NCI-H69 (cell line): ENCODE data around the gene TRAK1.

Source experiments
- DNase-seq: peaks from one replicate; lab custom pipeline; 2025; lab: John Stamatoyannopoulos, UW

The TRAK1 gene

DNA sequence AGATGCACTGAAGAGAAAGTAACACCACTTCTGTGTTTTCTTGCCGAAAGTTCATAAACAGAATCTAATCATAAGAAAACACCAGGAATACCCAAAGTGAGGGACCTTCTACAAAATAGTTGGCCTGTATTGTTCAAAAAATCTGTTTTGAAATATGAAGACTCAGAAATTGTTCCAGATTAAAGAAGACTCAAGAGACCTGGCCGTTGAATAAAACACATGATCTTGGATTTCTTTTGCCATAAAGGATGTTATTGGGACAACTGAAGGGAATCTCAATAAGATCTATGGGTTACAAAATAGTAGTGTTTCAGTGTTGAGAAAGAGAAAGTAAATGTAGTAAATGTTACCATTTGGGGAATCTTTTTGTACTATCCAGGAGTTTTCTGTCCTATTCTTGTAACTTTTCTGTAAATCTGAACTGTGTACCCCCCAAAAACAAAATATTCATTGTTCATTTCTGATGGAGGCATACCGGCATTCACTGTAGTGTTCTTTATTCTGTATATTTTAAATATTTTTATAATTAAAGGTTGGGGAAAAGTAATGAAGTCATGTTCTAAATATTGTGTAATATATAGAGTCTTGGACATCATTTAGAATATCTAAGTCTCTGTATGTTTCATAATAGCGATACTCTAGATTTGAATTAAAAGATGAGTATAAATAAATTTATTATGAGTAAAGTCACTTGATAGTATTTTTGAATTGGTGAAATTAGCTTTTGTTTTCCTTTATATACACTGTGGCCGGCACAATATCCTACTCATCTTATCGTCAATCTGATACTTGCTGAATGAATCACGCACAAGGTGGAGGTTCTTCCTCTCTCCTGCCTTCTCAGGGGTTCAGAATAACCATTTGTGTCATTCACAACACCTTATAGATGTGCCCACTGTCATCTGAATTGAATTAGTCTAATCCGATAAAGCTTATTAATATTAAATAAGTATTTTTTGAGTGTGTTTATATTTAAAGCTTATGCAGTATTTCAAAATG, 66.7 kb downstream of the TRAK1 start:
- no peak for DNase-seq

- DNase-seq: peak; percentile 40
Measured at GRCh38 chr3:42159147-42159546, 68.0 kb downstream of the TRAK1 start.

DNA sequence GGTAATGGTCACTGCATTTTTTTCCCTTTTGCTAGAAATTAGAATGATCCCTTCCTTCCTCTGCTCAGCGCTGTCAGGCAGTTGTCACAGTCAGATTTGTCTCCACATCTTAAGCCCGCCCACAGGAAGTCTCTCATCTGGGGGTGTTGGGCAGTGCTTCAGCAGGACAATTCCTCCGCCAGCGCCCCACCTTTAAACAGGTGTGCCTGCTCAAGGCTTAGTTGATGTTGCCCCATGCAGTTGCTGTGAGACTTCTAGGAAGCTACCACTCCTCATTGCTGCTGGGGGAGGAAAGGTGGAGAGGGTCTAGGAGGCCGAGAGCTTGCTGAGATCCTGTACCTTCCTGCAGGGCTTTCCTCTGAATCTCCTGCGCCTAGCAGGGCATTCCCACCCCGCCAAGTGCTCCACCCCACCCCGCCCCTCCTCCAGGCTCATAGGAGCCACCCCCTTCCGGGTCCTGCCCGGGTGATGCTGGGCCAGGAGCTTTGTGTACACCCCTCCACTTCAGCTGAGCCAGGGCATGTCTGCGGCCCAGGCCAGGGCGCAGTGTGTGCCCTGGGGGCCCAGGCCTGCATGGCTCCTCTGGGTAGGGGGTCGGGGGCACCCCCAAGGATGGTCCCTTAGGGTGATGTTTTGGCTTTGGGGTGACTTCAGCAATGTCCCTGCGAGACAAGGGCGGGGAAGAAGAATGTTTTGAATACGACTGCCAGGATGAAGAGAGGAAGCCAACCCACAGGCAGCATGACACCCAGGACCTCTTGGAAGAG, 68.7 kb downstream of the TRAK1 start:
- DNase-seq: peak; percentile 84

GRCh38 chr3:42161050-42161935, 70.1 kb downstream of the TRAK1 start:
- no peak for DNase-seq

- DNase-seq: no peak
Measured at GRCh38 chr3:42162462-42162861, 71.3 kb downstream of the TRAK1 start.

DNA sequence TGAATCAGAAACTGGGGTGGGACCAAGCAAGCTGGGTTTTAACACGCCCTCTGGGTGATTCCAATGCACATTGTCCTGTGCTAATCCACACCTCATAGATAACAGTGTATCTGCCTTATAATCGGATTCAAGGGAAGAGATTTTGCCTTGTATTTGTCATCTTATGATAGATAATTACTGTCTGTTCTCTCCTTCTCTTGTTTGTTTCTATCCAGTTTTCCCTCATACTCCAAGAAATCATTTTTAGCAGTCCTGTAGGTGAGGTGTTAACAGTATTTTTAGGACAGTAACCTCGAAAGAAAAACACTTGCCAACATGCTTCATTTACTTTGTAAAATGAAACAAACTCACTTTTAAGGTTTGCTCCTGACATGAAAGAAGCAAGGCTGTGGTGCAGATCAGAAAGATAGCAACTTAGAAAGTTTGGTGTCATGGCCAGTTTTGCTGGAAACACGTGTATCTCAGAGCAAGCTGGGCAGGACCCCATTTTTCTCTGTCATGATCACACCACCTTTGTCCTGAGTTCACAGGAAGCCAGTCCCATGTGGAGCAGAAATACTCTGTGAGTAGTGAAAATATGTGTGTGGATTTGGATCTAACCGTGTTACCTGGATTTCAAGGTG, 72.6 kb downstream of the TRAK1 start:
- DNase-seq: no peak

DNA sequence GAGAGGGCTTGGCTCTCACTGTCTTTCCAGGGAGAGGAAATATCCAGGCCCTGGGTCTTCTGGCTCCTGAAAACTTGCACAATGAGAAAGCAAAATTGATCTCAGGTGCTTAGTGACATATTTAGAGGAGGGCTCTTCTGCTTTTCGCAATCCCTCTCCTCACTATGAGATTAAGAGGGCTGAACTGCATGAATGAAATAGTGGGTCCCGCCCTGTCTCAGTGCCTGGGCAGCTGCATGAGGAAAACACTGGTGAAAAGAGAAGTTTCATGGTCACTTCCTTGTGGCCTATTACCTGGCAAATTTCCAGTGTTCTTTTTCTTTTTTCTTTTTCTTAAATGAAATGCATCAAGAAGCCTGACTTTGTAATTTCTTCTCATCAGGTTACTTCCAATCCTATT, 73.5 kb downstream of the TRAK1 start:
- DNase-seq: no peak

GRCh38 chr3:42165211-42165610, 74.1 kb downstream of the TRAK1 start:
- DNase-seq: no peak

GRCh38 chr3:42166214-42166613, 75.1 kb downstream of the TRAK1 start:
- no peak for DNase-seq

- DNase-seq: no peak
Measured at GRCh38 chr3:42166662-42167300, 75.6 kb downstream of the TRAK1 start.

- peak; percentile 25 for DNase-seq
Measured at GRCh38 chr3:42169579-42170120, 78.5 kb downstream of the TRAK1 start.

DNA sequence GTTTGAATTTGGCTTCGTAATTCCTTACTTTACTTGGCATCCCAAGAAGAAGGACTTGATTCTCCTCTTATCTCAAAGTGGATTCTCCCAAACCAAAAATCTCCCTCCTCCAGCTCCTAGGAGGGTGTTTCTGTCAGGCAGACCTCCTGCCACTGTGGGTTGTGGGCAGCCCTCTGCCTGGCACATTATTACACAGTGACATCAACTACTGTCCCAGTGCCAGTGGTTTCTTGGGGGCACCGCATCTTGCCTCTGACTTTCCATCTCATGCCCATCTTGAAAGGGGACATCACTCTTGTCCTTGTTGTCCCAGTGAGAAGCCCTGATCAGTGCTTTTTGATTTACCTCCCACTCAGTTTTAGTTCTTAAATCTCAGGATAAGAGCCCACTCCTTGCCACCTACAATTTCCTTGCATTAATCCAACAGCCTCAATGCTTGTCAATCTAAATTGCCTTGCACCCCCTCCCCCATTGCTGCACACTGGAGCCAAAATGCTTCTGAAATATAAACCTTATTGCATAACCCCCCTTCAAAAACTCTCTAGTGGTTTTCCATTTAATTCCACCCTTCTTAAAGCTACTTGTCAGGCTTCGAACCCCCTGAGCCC, 81.0 kb downstream of the TRAK1 start:
- no peak for DNase-seq

DNA sequence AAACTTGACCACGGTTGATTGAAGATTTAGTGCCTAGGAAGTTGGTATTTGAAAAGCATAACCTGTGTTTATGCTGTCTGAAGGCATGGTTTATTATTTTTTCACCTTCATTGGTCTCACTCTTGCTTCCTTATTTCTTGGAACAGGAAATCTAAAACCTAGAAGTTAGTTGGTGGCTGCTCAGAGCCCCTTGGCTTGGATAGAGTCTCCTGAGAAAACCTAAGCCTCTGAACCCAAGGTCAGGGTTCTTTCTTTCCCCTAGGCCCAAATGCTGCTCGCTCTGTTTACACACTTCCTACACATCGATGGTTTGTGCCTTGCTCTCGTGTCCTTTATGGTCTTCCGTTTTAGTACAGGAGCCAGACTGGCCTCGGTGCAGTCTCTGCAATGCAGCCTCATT, 82.2 kb downstream of the TRAK1 start:
- no peak for DNase-seq

GRCh38 chr3:42174679-42175385, 83.7 kb downstream of the TRAK1 start:
- DNase-seq: peak; percentile 51

DNA sequence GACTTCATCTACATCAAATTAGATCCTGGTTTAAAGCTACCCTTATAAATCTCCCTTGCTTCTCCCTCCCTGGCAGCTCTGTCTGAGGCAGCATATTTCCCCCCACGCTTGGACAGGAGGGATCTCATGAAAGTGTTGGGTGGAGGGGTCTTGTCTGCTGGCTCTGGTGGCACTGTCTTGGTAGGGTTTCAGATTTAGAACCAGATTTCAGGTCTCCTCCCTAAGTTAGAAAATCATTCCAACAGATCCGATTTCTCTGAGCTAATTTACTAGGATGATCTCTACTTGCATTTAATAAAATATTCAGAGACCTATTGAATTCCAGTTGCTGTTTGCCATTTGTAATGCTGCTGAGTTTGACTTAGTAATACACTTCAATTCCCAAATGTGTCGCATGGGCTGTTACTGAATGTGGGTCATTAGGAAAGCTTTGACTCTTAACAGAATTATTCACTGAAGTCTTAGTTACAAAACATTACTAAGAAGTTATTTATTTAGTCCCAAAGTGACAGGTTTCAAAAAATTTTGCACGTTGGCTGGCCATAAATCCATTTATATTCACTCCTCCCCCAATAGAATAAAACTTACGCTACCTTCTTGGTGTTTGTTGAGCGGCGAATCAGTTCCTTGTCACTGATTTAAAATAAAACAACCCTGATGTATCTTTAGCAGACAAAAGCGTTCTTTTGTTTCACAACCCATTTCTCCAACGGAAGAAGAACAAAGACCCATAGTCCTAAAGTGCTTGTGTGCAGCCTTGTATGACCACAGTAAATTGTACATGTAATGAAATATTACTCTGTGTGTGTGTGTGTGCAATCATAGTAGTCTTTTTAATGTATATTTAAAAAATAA, 84.5 kb downstream of the TRAK1 start:
- DNase-seq: peak; percentile 87

DNA sequence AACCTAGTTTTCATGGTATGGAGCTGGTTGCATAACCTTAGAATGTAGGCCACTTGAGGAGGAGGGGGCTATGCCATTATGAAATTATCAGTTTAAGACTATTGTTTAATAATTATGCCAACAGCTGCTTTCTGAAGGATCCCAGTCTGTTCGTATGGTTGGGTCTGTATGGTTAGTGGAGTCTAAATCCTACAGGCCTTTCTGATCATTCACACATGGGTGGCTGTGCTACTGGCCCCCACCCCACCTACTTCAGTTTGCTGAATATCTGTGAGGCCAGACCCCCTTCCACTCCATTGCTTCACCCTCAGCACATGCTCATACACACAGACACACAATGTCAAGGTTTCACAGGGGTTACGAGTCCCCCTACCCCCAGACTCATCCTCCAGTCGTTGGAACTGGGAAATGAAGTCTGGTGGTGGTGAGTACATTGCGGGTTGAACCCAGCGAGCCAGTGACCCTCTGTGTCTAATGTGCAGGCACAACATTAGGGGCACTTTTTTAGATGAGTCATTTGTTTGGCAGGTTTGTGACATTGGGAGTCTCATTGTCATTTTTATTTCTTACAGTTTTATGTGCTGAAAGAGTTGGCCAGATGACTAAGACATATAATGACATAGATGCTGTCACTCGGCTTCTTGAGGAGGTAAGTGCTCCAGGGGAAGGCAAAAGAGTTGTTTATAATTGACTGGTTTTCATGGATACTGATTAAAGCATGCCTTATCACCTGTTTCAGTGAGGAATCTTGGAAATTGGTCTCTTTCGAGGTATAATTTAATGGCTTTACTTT, 85.3 kb downstream of the TRAK1 start:
- DNase-seq: peak; percentile 87

DNA sequence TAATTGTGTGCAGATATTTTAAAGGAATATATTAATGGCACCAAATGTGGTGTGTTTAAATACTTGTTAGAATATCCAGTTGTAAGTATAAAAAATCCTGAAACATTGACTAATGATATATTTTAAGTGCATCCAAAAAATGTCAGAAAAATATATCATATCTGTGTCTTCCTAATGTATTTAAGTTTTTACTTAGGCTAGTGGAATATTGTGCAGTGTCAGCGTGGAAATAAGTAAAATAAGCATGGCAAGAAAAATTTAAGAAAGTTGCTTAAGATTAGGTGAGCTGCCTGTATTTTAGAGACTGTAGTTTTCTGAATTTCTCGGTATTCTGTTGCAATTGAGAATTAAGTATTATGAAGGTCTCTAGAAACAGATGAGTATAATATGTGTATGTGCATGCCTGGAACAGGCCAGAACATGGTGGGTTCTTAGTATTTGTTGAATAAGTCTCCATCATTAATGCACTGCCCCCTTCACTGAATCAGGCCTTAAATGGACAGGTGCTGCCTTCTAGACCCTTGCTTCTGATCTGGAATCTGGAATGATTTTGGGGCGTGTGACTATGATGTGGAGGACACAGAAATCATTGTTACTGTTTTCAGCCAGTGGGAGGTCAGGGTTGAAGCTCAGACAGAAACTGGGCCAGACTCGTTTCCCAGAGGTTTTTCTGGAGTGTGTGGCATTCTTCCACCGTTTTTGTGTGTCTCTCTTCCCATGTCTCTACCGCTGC, 86.1 kb downstream of the TRAK1 start:
- DNase-seq: no peak
